ENCODE measurements around the gene RAB3GAP1.
"Not testable (repeated sequence)": the region's sequence is repeated elsewhere in the genome, so short reads cannot be mapped to it uniquely, and the experiment has no call there.

RAB3GAP1 gene

GRCh38 chr2:135056790-135057189, 4.7 kb downstream of the RAB3GAP1 start:
- no peak for DNase-seq

- DNase-seq: no peak
These were observed 7.5 kb downstream of the RAB3GAP1 start for GRCh38 chr2:135059577-135059976.

- DNase-seq: no peak
These were observed 11.1 kb downstream of the RAB3GAP1 start for GRCh38 chr2:135063210-135063609.

- no peak for DNase-seq
These were observed 12.1 kb downstream of the RAB3GAP1 start for GRCh38 chr2:135064149-135064548.

GRCh38 chr2:135066710-135067109, 14.6 kb downstream of the RAB3GAP1 start:
- no peak for DNase-seq

GRCh38 chr2:135072125-135072997, 20.3 kb downstream of the RAB3GAP1 start:
- no peak for DNase-seq

GRCh38 chr2:135074216-135074615, 22.1 kb downstream of the RAB3GAP1 start:
- no peak for DNase-seq

- DNase-seq: no peak
These were observed 24.5 kb downstream of the RAB3GAP1 start for GRCh38 chr2:135076556-135076955.

GRCh38 chr2:135078417-135078816, 26.3 kb downstream of the RAB3GAP1 start:
- no peak for DNase-seq

- DNase-seq: no peak
These were observed 34.1 kb downstream of the RAB3GAP1 start for GRCh38 chr2:135086222-135086621.

GRCh38 chr2:135089597-135089996, 37.5 kb downstream of the RAB3GAP1 start:
- DNase-seq: not testable (repeated sequence)

GRCh38 chr2:135091681-135092080, 39.6 kb downstream of the RAB3GAP1 start:
- DNase-seq: no peak

GRCh38 chr2:135093193-135093592, 41.1 kb downstream of the RAB3GAP1 start:
- DNase-seq: no peak

- DNase-seq: no peak
These were observed 41.7 kb downstream of the RAB3GAP1 start for GRCh38 chr2:135093670-135094330.

GRCh38 chr2:135094508-135094907, 42.4 kb downstream of the RAB3GAP1 start:
- no peak for DNase-seq

- no peak for DNase-seq
These were observed 43.5 kb downstream of the RAB3GAP1 start for GRCh38 chr2:135095591-135095990.

GRCh38 chr2:135096665-135097446, 44.8 kb downstream of the RAB3GAP1 start:
- DNase-seq: no peak

- DNase-seq: no peak
These were observed 45.6 kb downstream of the RAB3GAP1 start for GRCh38 chr2:135097532-135098231.

GRCh38 chr2:135099802-135100483, 47.9 kb downstream of the RAB3GAP1 start:
- no peak for DNase-seq

- no peak for DNase-seq
These were observed 51.8 kb downstream of the RAB3GAP1 start for GRCh38 chr2:135103843-135104242.

GRCh38 chr2:135105513-135106316, 53.6 kb downstream of the RAB3GAP1 start:
- not testable (repeated sequence) for DNase-seq
